ENCODE data around the gene DPH3. TPM values are rescaled to one million over a fixed set of nuclear protein-coding genes. Genes with fewer than 3 reads are reported as not detected.

The DPH3 gene
- total RNA-seq, 1 donor, result 33.4 TPM

GRCh38 chr3:16229681-16230080 lies 35.1 kb downstream of the DPH3 start:
- H3K4me3 ChIP-seq (ENCODE audit: low read depth, low read length), result no peak overlapping the region
- TF ChIP-seq, protein P1, sequence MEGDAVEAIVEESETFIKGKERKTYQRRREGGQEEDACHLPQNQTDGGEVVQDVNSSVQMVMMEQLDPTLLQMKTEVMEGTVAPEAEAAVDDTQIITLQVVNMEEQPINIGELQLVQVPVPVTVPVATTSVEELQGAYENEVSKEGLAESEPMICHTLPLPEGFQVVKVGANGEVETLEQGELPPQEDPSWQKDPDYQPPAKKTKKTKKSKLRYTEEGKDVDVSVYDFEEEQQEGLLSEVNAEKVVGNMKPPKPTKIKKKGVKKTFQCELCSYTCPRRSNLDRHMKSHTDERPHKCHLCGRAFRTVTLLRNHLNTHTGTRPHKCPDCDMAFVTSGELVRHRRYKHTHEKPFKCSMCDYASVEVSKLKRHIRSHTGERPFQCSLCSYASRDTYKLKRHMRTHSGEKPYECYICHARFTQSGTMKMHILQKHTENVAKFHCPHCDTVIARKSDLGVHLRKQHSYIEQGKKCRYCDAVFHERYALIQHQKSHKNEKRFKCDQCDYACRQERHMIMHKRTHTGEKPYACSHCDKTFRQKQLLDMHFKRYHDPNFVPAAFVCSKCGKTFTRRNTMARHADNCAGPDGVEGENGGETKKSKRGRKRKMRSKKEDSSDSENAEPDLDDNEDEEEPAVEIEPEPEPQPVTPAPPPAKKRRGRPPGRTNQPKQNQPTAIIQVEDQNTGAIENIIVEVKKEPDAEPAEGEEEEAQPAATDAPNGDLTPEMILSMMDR (IDR thresholded peaks at IDR 0.05; ENCODE audit: insufficient read depth, low read length), result no peak
- DNase-seq (ENCODE audit: low read depth), result no peak

- TF ChIP-seq, protein P1 (IDR thresholded peaks at IDR 0.05; ENCODE audit: insufficient read depth, low read length), result no peak
- no peak for DNase-seq (ENCODE audit: low read depth)
- H3K4me3 ChIP-seq (ENCODE audit: low read depth, low read length), result no peak overlapping the region
These were observed 37.2 kb downstream of the DPH3 start for GRCh38 chr3:16227566-16227965.

DNA sequence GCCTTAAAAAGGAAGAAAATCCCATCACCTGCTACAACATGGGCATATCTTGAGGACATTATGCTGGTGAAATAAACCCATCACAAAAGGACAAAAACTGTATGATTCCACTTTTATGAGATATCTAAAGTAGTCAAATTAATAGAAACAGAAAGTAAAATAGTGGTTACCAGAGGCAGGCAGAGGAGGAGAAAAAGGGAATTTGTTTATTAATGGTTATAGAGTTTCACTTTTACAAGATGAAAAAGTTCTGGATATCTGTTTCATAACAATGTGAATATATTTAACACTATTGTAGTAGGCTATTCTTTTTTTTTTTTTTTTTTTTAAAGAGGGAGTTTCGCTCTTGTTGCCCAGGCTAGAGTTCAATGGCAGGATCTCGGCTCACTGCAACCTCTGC lies 40.4 kb downstream of the DPH3 start:
- TF ChIP-seq, protein P1 (IDR thresholded peaks at IDR 0.05; ENCODE audit: insufficient read depth, low read length), result no peak
- DNase-seq (ENCODE audit: low read depth), result no peak
- no peak overlapping the region for H3K4me3 ChIP-seq (ENCODE audit: low read depth, low read length)

DNA sequence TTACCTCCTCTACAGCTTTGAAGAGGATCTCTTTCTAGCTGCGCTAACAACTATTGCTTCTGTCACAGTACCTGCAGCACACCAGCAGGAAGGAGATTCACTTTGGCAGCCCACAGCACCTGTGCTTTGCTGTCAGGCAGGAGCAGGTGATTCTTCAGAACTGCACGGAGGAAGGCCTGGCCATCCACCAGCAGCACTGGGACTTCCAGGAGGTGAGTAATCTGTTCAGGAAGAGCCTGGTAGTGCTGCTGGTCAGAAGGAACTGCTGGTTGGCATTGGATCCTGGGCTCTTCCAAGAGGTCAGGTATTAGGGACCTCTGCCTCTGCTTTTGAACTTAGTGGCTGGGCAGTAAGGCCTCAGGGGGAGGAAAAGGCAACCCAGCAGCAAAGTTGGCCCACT lies 42.2 kb downstream of the DPH3 start:
- H3K4me3 ChIP-seq (ENCODE audit: low read depth, low read length), result no peak overlapping the region
- TF ChIP-seq, protein P1 (IDR thresholded peaks at IDR 0.05; ENCODE audit: insufficient read depth, low read length), result no peak
- DNase-seq (ENCODE audit: low read depth), result no peak

GRCh38 chr3:16221990-16222389 lies 42.8 kb downstream of the DPH3 start:
- TF ChIP-seq, protein P1 (IDR thresholded peaks at IDR 0.05; ENCODE audit: insufficient read depth, low read length), result no peak
- H3K4me3 ChIP-seq (ENCODE audit: low read depth, low read length), result no peak overlapping the region
- DNase-seq (ENCODE audit: low read depth), result no peak

DNA sequence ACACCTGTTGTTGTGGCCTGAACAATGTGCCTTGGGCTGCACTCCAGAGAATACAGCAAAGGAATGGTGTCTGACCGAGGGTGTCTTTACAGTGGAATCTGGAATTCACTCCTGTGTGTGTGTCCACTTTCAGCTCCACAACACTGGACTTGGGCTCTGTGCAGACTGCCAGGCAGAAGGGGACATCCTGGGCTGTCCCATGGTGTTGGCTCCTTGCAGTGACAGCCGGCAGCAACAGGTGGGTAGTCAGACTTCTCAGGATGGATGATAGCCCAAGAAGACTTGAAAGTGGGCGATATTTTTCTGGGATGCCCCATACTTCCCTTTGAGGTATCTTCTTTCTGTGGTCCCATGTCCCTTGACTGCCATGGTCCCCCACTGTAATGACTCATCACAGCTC lies 45.0 kb downstream of the DPH3 start:
- no peak for DNase-seq (ENCODE audit: low read depth)
- TF ChIP-seq, protein P1 (IDR thresholded peaks at IDR 0.05; ENCODE audit: insufficient read depth, low read length), result no peak
- H3K4me3 ChIP-seq (ENCODE audit: low read depth, low read length), result no peak overlapping the region

- TF ChIP-seq, protein P1 (IDR thresholded peaks at IDR 0.05; ENCODE audit: insufficient read depth, low read length), result no peak
- no peak for DNase-seq (ENCODE audit: low read depth)
- H3K4me3 ChIP-seq (ENCODE audit: low read depth, low read length), result no peak overlapping the region
These were observed 48.3 kb downstream of the DPH3 start for GRCh38 chr3:16216373-16216935.
